Fibroblast of lung (primary cell): ENCODE data around the gene GALNT18.

Experiments
- CTCF ChIP-seq, 2 donors: IDR thresholded peaks in 1 of 2; conservative IDR thresholded peaks in 1 of 2; 1 replicate in 1 of 2; 2 replicates in 1 of 2; pipeline ENCODE4 v1.5.1; 2011 to 2012; ENCODE audit warnings: low read length in 2 of 2, control low read depth in 1 of 2, inconsistent platforms in 1 of 2, low read depth in 1 of 2, mild to moderate bottlenecking in 1 of 2
- EZH2 ChIP-seq: IDR thresholded peaks from 2 replicates; pipeline ENCODE4 v1.5.1; 2012; ENCODE audit warnings: low read length, control low read depth, mild to moderate bottlenecking; ENCODE audit errors: missing control alignments

- TF ChIP-seq CTCF (conservative IDR thresholded peaks at IDR 0.05 in 1 of 2, IDR thresholded peaks at IDR 0.05 in 1 of 2; ENCODE audit: low read depth in 1 of 2, low read length in 2 of 2) (no peak), EZH2 (no peak)
Measured at GRCh38 chr11:11292839-11293238, 329.0 kb downstream of the GALNT18 start.
